Immature natural killer cell (primary cell): ENCODE data around the gene SNTG2. TPM values are rescaled to one million over a fixed set of nuclear protein-coding genes. Genes with fewer than 3 reads are reported as not detected.

Experiments
- DNase-seq, 3 donors: peaks; one replicate each; pipeline ENCODE4 v3.0.0; 2022; ENCODE audit warnings: mixed read lengths in 1 of 3
- H3K27ac Mint-ChIP-seq, 6 donors: one replicate each; pipeline ENCODE4 v1.8.0; 2020; ENCODE audit warnings: mixed read lengths in 6 of 6, mild to moderate bottlenecking in 5 of 6, inconsistent platforms in 4 of 6, moderate library complexity in 3 of 6
- H3K27me3 Mint-ChIP-seq, 3 donors: one replicate each; pipeline ENCODE4 v1.8.0; 2020 to 2021; ENCODE audit warnings: low read depth in 3 of 3, mild to moderate bottlenecking in 3 of 3, mixed read lengths in 3 of 3, moderate library complexity in 3 of 3, inconsistent platforms in 1 of 3
- H3K36me3 Mint-ChIP-seq, 3 donors: one replicate each; pipeline ENCODE4 v1.8.0; 2020; ENCODE audit warnings: mixed read lengths in 3 of 3, inconsistent platforms in 2 of 3, mild to moderate bottlenecking in 2 of 3
- H3K4me1 Mint-ChIP-seq, 2 donors: one replicate each; pipeline ENCODE4 v1.8.0; 2020; ENCODE audit warnings: inconsistent platforms in 2 of 2, mild to moderate bottlenecking in 2 of 2, mixed read lengths in 2 of 2, moderate library complexity in 1 of 2
- H3K4me3 Mint-ChIP-seq, 5 donors: one replicate each; pipeline ENCODE4 v1.8.0; 2020; ENCODE audit warnings: mild to moderate bottlenecking in 5 of 5, mixed read lengths in 5 of 5, inconsistent platforms in 3 of 5, moderate library complexity in 3 of 5
- H3K9me3 Mint-ChIP-seq, 6 donors: one replicate each; pipeline ENCODE4 v1.8.0; 2020; ENCODE audit warnings: mild to moderate bottlenecking in 6 of 6, mixed read lengths in 6 of 6, inconsistent platforms in 4 of 6, moderate library complexity in 3 of 6
- polyA plus RNA-seq, 3 donors: library from polyadenylated mRNA; unstranded; fragments of 300-500 nt; fragmentation: Illumina TruSeq; gene quantifications; one replicate each; pipeline ENCODE4 v1.2.3, GENCODE V29; 2021

Gene SNTG2
- polyA plus RNA-seq, 3 donors from 2014 or later: not detected

- H3K36me3 Mint-ChIP-seq: peaks cover 0 to 4% (median 4%) of the 10 kb centered on the region in 3 donors
- H3K4me1 Mint-ChIP-seq: peaks cover 25 to 52% of the 10 kb centered on the region in 2 donors
These were observed 23.9 kb downstream of the SNTG2 start for GRCh38 chr2:974502-974901.

GRCh38 chr2:975095-975494, 24.4 kb downstream of the SNTG2 start:
- H3K27ac Mint-ChIP-seq: peak overlapping the region in 3 of 6 donors; percentile 12 to 64 (median 27)
- peak overlapping the region; percentile 12 to 36 (median 18) for H3K4me3 Mint-ChIP-seq
- peaks cover 0 to 4% (median 4%) of the 10 kb centered on the region in 3 donors for H3K36me3 Mint-ChIP-seq
- peaks cover 0 to 6% (median 0%) of the 10 kb centered on the region in 6 donors for H3K9me3 Mint-ChIP-seq
- H3K27me3 Mint-ChIP-seq: peaks cover 4 to 21% (median 13%) of the 10 kb centered on the region in 3 donors
- DNase-seq: no peak
- H3K4me1 Mint-ChIP-seq: peaks cover 25 to 52% of the 10 kb centered on the region in 2 donors

More at GRCh38 chr2:974502-974901, 23.9 kb downstream of the SNTG2 start:
- Mint-ChIP-seq H3K4me3 (peak overlapping the region; percentile 7 to 49 (median 36)), H3K9me3 (peaks cover 0 to 6% (median 0%) of the 10 kb centered on the region in 6 donors), H3K27ac (peak overlapping the region in 4 of 6 donors; percentile 18 to 64 (median 48)), H3K27me3 (peaks cover 4 to 24% (median 13%) of the 10 kb centered on the region in 3 donors)
- DNase-seq: peak in 1 of 3 donors; percentile 18

GRCh38 chr2:979069-979928, 28.6 kb downstream of the SNTG2 start:
- no peak overlapping the region for H3K4me3 Mint-ChIP-seq
- peaks cover 0 to 3% (median 0%) of the 10 kb centered on the region in 6 donors for H3K9me3 Mint-ChIP-seq
- H3K36me3 Mint-ChIP-seq: peaks cover 0 to 12% (median 0%) of the 10 kb centered on the region in 3 donors
- no peak for DNase-seq
- H3K27me3 Mint-ChIP-seq: peaks cover 4 to 27% (median 10%) of the 10 kb centered on the region in 3 donors
- no peak overlapping the region for H3K27ac Mint-ChIP-seq
- H3K4me1 Mint-ChIP-seq: peaks cover 12 to 21% of the 10 kb centered on the region in 2 donors

- H3K9me3 Mint-ChIP-seq: peaks cover 0 to 3% (median 0%) of the 10 kb centered on the region in 6 donors
- DNase-seq: no peak
- no peak overlapping the region for H3K4me3 Mint-ChIP-seq
- peaks cover 4 to 28% (median 10%) of the 10 kb centered on the region in 3 donors for H3K27me3 Mint-ChIP-seq
- peaks cover 4 to 12% of the 10 kb centered on the region in 2 donors for H3K4me1 Mint-ChIP-seq
- peaks cover 0 to 12% (median 0%) of the 10 kb centered on the region in 3 donors for H3K36me3 Mint-ChIP-seq
- no peak overlapping the region for H3K27ac Mint-ChIP-seq
These were observed 29.5 kb downstream of the SNTG2 start for GRCh38 chr2:980176-980575.

GRCh38 chr2:981258-981657, 30.6 kb downstream of the SNTG2 start:
- Mint-ChIP-seq H3K4me1 (peaks cover 0 to 6% of the 10 kb centered on the region in 2 donors), H3K4me3 (no peak overlapping the region)
- no peak for DNase-seq

GRCh38 chr2:981759-982158, 31.1 kb downstream of the SNTG2 start:
- Mint-ChIP-seq H3K27me3 (peaks cover 2 to 26% (median 10%) of the 10 kb centered on the region in 3 donors), H3K9me3 (peaks cover 0 to 3% (median 0%) of the 10 kb centered on the region in 6 donors), H3K4me3 (no peak overlapping the region), H3K4me1 (peaks cover 0 to 6% of the 10 kb centered on the region in 2 donors), H3K27ac (no peak overlapping the region), H3K36me3 (peaks cover 0 to 12% (median 0%) of the 10 kb centered on the region in 3 donors)
- no peak for DNase-seq

More at GRCh38 chr2:981258-981657, 30.6 kb downstream of the SNTG2 start:
- Mint-ChIP-seq H3K27me3 (peaks cover 2 to 28% (median 10%) of the 10 kb centered on the region in 3 donors), H3K9me3 (peaks cover 0 to 3% (median 0%) of the 10 kb centered on the region in 6 donors), H3K27ac (no peak overlapping the region), H3K36me3 (peaks cover 0 to 12% (median 0%) of the 10 kb centered on the region in 3 donors)

- H3K27ac Mint-ChIP-seq: no peak overlapping the region
- H3K9me3 Mint-ChIP-seq: no peaks in the 10 kb centered on the region
- H3K4me1 Mint-ChIP-seq: no peaks in the 10 kb centered on the region
- H3K4me3 Mint-ChIP-seq: no peak overlapping the region
- peaks cover 2 to 21% (median 4%) of the 10 kb centered on the region in 3 donors for H3K27me3 Mint-ChIP-seq
- DNase-seq: no peak
- H3K36me3 Mint-ChIP-seq: peaks cover 0 to 8% (median 0%) of the 10 kb centered on the region in 3 donors
These were observed 34.8 kb downstream of the SNTG2 start for GRCh38 chr2:985317-985898.

GRCh38 chr2:987789-988188, 37.1 kb downstream of the SNTG2 start:
- no peak overlapping the region for H3K27ac Mint-ChIP-seq
- DNase-seq: no peak
- H3K36me3 Mint-ChIP-seq: peaks cover 0 to 3% (median 0%) of the 10 kb centered on the region in 3 donors
- no peak overlapping the region for H3K4me3 Mint-ChIP-seq
- H3K4me1 Mint-ChIP-seq: no peaks in the 10 kb centered on the region
- no peaks in the 10 kb centered on the region for H3K9me3 Mint-ChIP-seq
- peaks cover 0 to 21% (median 4%) of the 10 kb centered on the region in 3 donors for H3K27me3 Mint-ChIP-seq

GRCh38 chr2:989781-990467, 39.3 kb downstream of the SNTG2 start:
- no peaks in the 10 kb centered on the region for H3K36me3 Mint-ChIP-seq
- H3K27ac Mint-ChIP-seq: no peak overlapping the region
- H3K4me3 Mint-ChIP-seq: no peak overlapping the region
- DNase-seq: no peak
- no peaks in the 10 kb centered on the region for H3K9me3 Mint-ChIP-seq
- peaks cover 0 to 9% (median 2%) of the 10 kb centered on the region in 3 donors for H3K27me3 Mint-ChIP-seq
- H3K4me1 Mint-ChIP-seq: peaks cover 0 to 1% of the 10 kb centered on the region in 2 donors

- H3K4me3 Mint-ChIP-seq: no peak overlapping the region
- no peak for DNase-seq
- H3K36me3 Mint-ChIP-seq: no peaks in the 10 kb centered on the region
- no peak overlapping the region for H3K27ac Mint-ChIP-seq
- H3K4me1 Mint-ChIP-seq: peaks cover 0 to 1% of the 10 kb centered on the region in 2 donors
- no peaks in the 10 kb centered on the region for H3K9me3 Mint-ChIP-seq
- H3K27me3 Mint-ChIP-seq: peaks cover 4 to 15% (median 4%) of the 10 kb centered on the region in 3 donors
These were observed 40.3 kb downstream of the SNTG2 start for GRCh38 chr2:990970-991369.

GRCh38 chr2:1002350-1002749, 51.7 kb downstream of the SNTG2 start:
- peaks cover 0 to 15% (median 8%) of the 10 kb centered on the region in 6 donors for H3K9me3 Mint-ChIP-seq
- DNase-seq: no peak
- H3K27me3 Mint-ChIP-seq: peaks cover 3 to 15% (median 8%) of the 10 kb centered on the region in 3 donors
- H3K4me1 Mint-ChIP-seq: no peaks in the 10 kb centered on the region
- H3K27ac Mint-ChIP-seq: no peak overlapping the region
- H3K4me3 Mint-ChIP-seq: no peak overlapping the region
- H3K36me3 Mint-ChIP-seq: peaks cover 0 to 6% (median 3%) of the 10 kb centered on the region in 3 donors

GRCh38 chr2:1004398-1004797, 53.7 kb downstream of the SNTG2 start:
- no peak overlapping the region for H3K27ac Mint-ChIP-seq
- H3K27me3 Mint-ChIP-seq: peaks cover 2 to 7% (median 4%) of the 10 kb centered on the region in 3 donors
- H3K4me1 Mint-ChIP-seq: no peaks in the 10 kb centered on the region
- no peaks in the 10 kb centered on the region for H3K9me3 Mint-ChIP-seq
- no peaks in the 10 kb centered on the region for H3K36me3 Mint-ChIP-seq
- H3K4me3 Mint-ChIP-seq: no peak overlapping the region
- DNase-seq: no peak

- no peaks in the 10 kb centered on the region for H3K4me1 Mint-ChIP-seq
- no peak overlapping the region for H3K4me3 Mint-ChIP-seq
- no peak overlapping the region for H3K27ac Mint-ChIP-seq
These were observed 59.8 kb downstream of the SNTG2 start for GRCh38 chr2:1010415-1010930.

More at GRCh38 chr2:1010415-1010930, 59.8 kb downstream of the SNTG2 start:
- no peak for DNase-seq
- H3K9me3 Mint-ChIP-seq: peaks cover 0 to 4% (median 0%) of the 10 kb centered on the region in 6 donors
- H3K36me3 Mint-ChIP-seq: no peaks in the 10 kb centered on the region
- peaks cover 0 to 7% (median 5%) of the 10 kb centered on the region in 3 donors for H3K27me3 Mint-ChIP-seq
